ENCODE data around the gene HRH4.
A peak's percentile ranks its signal among the peaks of the same experiment; 100 is the strongest.

HRH4 gene

GRCh38 chr18:24466771-24467170 lies 6.3 kb downstream of the HRH4 start:
- DNase-seq: no peak

GRCh38 chr18:24470022-24470618 lies 9.7 kb downstream of the HRH4 start:
- no peak for DNase-seq

DNA sequence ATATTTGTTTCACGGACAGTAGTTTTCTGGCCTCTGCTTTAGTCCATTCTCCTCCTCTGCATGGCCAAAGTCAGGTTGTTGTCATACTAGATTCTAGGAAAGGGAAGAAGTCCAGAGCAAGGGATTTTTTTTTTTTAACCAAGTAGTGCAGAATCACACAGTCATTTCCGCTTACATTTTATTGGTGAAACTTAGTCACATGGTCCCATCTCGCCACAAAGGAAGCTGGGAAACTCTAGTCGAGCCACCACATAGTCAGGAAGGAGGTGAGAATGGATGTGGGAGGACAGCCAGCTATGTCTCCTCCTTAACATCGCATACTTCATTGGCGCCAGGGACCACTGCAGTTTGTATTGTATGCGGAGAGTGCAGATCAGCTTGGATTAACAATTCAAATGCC lies 10.4 kb downstream of the HRH4 start:
- no peak for DNase-seq

DNA sequence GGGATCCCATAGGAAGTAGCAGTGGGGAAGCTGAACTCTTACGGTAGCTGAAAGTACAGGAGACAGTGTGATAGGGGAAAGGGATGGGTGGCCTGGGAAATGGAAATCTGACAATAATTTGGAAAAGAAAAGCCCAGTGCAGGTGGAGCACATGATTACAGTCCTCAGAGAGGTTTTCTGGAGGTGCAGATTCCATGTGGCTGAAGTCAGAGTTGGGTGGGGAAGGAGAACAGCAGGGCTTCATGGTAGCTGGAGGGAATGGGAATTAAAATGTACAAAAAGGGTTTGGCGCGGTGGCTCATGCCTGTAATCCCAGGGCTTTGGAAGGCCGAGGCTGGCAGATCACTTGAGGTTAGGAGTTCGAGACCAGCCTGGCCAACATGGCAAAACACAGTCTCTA lies 12.2 kb downstream of the HRH4 start:
- DNase-seq: no peak

DNA sequence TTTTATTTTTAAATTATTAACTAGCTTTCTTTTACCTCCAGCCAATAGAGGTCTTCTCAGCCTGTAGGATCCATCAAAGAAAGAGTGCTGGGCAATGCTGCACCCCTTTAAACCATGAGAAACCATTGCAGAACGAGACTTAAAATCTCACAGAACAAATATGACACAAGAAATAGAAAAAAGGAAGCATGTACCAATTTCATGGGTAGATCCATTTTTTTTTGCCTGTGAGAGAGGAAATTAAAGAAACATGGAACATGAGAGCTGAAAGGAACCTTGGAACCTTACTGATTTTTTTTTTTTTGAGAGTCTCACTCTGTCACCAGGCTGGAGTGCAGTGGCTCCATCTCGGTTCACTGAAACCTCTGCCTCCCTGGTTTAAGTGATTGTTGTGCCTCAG lies 14.0 kb downstream of the HRH4 start:
- DNase-seq: no peak

GRCh38 chr18:24475926-24476589 lies 15.6 kb downstream of the HRH4 start:
- no peak for DNase-seq

GRCh38 chr18:24479371-24479770 lies 18.9 kb downstream of the HRH4 start:
- no peak for DNase-seq

DNA sequence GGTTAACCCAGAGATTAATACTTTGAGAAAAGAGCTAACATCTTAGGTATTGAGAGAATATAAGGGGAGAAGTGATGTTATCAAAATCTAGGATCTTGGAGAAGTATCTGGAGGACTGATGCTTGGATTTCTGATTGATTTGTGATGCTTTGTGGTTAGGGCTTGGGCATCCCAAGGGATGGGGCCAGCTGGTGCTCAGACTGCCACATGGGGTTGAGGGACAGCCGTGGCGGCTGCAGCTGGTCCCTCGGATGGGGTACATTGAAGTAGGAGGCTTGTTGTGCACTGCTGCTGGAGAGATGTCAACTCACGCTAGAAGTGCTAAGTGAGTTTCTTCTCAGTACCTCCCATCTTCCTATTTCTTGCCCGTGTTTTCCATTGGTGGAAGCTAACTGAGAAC lies 22.4 kb downstream of the HRH4 start:
- peak; percentile 47 for DNase-seq

DNA sequence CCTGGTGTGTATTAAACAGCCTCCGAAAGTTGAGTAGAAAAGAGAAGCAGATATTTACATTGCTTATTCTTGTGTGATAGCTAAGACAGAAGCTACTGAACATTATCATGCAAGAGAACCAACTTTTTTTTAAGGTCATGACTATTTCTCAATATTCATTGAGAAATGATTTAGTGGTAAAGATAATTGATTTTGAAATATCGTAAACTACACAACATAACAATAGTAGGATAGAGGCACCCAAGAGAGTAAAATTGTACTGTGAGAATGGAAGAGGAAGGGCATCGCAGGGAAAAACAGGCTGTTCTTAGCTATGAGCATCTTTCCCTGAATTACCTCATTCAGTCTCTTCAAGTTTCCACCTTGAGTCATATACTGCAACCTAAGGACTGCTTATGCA lies 25.2 kb downstream of the HRH4 start:
- DNase-seq: no peak

DNA sequence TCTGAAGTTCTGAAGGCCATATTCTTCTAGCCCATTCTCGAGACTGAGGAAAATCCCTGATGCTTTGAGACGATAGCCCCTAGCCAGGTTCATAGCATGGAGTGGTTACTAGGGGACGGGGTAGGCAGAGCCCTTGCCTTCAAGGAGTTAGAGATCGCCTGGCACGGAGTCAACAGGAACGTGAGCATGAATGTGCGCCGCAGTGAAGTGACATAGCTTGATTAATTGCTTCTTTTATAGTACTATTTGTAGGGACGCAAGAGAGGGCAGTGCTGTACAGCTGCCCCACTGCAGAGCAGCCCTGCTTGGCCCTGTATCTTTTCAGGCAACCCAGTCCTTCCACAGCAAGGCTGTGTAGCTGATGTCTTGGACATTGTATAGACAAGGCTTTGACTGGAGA lies 26.2 kb downstream of the HRH4 start:
- peak; percentile 68 for DNase-seq

- DNase-seq: no peak
Observed at GRCh38 chr18:24488824-24489493, 28.5 kb downstream of the HRH4 start.

DNA sequence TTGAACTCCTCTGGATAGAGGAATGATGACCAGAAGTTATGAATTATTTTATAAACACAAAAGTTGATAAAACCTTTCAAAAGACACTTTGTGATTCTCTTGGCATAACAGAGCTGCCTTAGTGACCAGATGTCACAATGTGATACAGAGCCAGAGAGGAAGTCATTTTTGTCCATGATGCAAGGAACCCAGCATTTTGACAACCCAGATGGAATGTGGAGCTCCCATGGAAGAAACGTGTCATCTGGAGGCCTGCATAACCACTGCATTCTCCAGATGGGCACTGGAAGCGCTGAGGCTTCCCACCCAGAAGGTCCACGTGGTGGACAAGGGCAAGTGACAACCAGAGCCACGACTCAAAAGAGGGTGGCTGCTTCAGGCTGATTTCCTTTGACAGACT lies 30.1 kb downstream of the HRH4 start:
- DNase-seq: no peak

DNA sequence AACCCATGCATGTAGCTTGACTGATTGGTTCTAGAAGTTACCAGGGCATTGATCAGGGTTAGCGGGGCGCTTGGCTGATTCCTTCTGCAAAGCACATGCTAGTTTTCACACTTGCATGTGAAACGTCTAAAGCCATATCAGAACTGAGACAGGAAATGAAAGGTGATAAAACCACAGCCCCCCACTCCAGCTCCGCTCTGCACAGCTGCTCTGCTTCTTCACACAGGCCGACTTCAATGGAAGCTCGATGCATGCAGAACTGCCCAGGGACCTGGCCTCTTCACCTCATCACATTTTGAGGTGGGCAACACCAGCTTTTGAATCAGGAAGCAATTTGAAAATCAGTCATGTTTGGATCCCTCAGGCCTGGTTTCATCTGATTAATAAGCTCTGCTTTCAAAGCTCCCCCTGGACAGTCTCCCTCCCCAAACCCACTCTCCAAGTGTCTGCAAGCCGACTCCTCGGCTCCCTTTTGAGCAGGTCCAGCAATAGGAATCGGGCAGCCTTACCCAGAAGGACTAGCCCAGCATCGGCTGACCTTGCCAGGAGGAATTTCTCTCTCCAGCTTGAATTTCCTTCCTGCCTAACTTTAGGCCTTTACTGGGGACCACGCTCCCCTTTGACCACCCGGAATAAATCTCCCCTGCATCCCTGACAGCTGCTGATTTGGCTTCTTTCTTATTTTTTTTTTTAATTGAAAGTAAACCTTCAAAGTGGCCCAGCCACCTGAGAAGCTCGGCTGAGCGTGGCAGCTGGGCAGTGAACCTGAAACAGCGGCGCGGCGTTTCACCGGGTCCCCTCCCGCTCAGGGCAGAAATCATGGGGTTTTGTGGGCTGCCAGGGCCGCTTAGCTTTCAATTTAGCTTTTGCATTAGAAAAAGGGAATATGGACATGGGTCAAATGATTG lies 31.7 kb downstream of the HRH4 start:
- no peak for DNase-seq

GRCh38 chr18:24494586-24494985 lies 34.1 kb downstream of the HRH4 start:
- no peak for DNase-seq

DNA sequence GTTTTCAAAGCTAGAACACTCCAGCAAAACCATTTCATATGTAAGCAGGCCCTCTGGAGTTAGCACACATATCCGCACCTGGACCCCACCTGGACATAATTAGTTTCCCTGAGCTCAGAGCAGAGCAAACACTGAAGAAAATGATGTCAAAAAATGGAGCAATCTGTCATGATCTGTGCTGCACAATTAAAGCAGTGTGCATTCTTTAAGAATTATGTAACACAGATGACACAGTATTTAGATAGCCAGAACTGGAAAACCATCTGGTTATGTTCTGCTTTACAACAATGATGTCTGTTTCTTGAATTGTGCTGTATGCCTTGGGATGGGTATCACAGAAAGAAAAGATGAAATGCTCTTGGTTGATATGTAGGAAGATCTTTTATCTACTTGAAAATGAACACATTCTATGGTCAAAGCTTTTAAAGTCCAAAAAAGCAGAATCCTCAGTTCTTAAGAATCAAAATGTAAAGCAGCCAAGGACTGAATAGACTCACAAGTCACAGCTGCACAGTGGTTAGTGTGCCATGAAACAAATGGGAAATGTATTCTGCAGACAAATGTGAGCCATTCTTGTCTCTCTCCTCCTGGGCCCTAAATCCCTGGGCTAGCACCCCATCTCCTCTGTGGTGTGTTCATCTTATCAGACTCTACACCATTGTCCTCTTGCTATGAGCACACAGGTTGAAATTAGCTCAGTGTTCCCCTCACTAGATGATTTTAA lies 36.8 kb downstream of the HRH4 start:
- no peak for DNase-seq

- no peak for DNase-seq
Observed at GRCh38 chr18:24499814-24500213, 39.4 kb downstream of the HRH4 start.

- no peak for DNase-seq
Observed at GRCh38 chr18:24500217-24500616, 39.8 kb downstream of the HRH4 start.

DNA sequence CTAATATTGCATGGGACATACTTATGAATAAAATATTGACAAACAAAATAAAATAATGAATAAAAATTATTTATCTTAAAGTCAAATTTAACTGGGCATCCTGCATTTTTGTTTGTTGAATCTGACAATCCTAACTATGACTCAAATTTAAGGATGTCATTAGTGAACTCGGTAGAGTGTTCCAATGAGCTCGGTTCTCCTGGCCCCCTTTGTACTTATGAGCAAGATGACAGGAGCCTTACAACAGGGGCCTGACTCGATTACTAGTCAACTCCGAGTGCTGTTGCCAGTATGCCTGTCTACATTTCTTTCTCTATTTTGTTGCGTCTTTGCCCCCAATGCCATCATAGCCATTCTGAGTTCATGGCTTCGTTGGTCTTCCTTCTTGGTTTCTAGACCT lies 40.3 kb downstream of the HRH4 start:
- no peak for DNase-seq

DNA sequence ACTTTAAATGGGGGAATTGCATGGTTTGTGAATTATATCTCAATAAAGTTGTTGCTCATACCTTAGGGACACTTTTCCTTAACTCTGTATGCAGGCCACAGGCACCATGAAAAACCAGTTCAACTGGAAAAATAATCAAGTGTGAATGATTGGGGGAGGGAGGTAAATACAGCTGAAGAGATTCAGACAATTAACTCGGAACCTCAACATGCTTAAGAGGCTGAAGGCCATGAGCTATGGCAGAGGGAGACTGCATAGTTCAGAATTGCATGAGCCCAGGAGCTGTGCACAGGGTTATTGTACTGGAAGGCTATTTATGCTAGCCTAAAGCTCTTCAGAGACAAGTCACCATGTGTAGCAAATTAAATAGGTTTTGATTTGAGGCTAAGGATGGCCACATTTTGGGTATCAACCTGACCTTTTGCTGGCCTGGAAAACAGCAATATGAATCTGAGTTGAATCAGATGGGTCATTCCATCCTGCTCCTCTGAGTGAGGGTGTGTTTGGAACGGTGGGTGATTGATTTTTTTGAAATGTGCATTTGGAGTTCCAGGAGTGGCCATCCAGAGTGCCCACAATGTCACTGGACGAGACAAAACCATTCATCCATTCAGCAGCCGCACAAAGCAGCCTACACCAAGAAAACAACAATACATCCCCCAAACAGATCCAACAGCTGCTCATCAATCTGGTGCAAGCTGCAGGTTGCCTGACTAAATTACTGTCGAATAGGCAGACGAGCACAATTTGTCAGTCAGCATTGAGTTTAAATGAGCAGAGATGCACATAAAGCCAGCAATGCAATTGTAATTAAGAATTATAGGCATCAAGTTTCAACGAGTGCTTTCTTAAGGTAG lies 42.5 kb downstream of the HRH4 start:
- DNase-seq: peak; percentile 65

DNA sequence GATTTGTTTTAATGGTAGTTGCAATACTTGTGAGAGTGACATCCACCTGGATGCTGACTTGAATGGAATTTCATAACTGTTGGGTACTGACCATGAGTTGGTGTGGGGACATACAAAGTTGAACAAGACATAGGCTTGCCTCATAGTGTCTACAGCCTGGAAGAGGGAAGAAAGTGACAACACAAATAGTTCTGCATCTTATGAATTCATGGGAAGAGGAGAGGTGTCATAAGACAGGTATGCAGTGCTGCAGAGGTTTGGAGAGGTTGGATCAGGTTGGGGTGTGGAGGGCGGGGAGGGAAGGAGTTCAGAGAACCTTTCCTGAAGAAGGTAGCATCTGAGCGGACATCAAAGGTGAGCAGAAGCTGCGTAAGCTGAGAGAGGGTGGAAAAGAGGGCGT lies 44.0 kb downstream of the HRH4 start:
- no peak for DNase-seq

- no peak for DNase-seq
Observed at GRCh38 chr18:24506175-24506574, 45.7 kb downstream of the HRH4 start.

DNA sequence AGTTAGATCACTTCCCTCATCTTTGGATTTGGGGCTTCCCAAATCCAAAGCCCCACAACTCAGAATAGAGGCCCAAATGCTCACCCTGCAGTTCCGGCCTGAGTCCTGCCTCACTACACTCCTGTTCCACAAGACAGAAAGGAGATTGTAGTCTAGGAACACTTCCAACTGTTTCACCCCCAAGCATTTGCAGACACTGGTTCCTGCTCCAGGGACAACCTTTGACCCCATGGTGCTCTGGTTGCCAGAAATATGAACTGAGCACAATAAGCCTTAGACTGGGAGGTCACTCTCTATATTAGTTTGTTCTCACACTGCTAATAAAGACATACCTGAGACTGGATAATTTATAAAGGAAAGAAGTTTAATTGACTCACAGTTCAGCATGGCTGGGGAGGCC lies 49.0 kb downstream of the HRH4 start:
- DNase-seq: no peak
